COR-L47 (cell line): ENCODE data around the gene GYS1.

Experiments used
- DNase-seq: peaks from one replicate; lab custom pipeline; 2025; lab: John Stamatoyannopoulos, UW

Gene GYS1

DNA sequence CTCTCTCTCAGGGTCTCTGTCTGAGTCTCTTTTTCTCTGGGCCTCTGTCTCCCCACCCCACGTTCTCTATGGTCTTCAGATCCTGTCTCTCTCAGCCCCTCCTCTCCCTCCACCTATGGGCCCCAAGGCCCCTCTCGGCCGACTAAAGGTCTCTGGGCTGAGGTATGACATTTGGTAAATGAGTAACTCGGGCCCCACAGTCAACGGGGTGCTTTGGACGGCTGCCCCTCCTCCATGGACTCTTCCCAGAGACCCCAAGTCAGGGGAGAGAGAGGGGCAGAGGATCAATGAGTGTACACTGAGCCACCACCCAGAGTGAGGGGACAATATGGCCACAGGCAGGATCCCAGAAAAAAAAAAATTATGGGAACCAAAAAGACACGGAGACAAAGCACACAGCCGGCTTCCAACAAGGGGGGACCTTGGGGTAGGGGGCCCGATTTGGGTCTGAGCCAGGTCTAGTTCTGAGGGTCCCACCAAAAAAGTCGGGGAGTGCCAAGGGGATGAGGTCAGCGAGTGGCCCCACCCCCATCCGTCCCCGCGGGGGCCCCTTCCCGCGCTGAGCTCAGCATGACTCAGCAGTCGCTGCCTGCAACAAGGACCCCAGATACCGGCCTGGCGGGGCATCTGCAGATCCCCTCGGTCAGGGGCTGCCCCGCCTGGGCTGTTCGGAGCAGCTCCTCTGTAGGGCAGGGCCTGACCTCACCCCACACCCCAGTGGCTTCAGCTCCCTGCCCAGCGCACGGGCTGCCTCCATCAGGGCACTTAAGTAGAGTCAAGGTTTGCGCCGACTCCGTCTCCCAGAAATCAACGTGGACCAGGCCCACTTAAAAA, 29.5 kb downstream of the GYS1 start:
- no peak for DNase-seq

DNA sequence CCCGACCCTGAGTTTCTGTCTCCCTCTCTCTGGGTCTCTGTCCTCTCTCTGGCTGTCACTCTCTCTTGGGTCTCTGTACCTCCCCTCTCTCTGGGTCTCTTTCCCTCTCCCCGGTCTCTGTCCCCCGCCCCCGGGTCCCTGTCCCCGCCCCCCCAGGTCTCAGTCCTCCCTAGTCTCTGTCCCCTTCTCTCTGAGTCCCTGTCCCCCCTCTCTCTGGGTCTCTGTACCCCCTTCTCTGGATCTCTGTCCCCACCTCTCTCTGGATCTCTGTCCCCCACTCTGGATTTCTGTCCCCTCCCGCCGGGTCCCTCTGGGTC, 30.3 kb downstream of the GYS1 start:
- no peak for DNase-seq

GRCh38 chr19:48962029-48962848, 30.9 kb downstream of the GYS1 start:
- no peak for DNase-seq

GRCh38 chr19:48961673-48962028, 31.5 kb downstream of the GYS1 start:
- no peak for DNase-seq

GRCh38 chr19:48961051-48961649, 32.0 kb downstream of the GYS1 start:
- no peak for DNase-seq

DNA sequence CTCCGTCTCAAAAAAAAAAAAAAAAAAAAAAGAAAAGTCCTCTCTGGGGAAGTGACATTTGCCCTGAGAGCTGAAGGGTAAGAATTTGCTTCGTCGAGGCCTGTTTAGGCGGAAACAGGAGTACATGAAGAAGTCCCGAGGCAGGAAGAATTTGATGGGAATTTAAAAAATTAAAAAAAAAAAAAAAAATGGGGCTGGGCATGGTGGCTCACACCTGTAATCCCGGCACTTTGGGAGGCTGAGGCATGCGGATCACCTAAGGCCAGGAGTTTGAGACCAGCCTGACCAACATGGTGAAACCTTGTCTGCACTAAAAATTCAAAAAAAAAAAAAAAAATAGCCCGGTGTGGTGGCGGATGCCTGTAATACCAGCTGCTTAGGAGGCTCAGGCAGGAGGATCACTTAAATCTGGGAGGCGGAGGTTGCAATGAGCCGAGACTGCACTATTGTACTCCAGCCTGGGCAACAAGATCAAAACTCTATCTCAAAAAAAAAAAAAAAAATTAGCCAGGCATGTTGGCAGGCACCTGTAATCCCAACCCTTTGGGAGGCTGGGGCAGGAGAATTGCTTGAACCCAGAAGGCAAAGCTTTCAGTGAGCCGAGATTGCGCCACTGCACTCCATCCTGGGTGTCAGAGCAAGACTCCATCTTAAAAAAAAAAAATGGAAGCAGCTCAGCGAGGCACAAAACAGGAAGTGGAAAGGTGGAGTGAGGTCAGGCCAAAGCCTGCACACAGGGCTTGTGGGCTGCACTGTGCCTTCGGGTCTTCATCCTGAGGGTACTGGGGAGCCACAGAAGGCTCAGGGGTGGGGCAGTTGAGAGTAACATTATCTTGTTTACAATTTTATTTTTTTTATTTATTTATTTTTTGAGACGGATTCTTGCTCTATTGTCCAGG, 33.5 kb downstream of the GYS1 start:
- DNase-seq, result no peak

DNA sequence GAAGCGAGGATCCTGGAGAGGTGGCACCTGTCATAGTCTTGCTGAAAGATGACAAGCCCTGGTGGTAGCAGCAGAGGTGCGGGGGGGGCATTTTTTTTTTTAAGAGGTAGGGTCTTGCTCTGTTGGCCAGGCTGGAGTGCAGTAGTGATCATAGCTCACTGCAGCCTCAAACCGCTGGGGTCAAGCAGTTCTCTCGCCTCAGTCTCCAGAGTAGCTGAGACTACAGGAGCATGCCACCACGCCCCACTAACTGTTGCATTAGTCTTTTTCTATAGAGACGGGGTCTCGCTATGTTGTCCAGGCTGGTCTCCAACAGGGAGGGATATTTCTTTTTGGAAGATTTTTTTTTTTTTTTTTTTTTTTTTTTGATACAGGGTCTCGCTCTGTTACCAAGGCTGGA, 35.1 kb downstream of the GYS1 start:
- no peak for DNase-seq

DNA sequence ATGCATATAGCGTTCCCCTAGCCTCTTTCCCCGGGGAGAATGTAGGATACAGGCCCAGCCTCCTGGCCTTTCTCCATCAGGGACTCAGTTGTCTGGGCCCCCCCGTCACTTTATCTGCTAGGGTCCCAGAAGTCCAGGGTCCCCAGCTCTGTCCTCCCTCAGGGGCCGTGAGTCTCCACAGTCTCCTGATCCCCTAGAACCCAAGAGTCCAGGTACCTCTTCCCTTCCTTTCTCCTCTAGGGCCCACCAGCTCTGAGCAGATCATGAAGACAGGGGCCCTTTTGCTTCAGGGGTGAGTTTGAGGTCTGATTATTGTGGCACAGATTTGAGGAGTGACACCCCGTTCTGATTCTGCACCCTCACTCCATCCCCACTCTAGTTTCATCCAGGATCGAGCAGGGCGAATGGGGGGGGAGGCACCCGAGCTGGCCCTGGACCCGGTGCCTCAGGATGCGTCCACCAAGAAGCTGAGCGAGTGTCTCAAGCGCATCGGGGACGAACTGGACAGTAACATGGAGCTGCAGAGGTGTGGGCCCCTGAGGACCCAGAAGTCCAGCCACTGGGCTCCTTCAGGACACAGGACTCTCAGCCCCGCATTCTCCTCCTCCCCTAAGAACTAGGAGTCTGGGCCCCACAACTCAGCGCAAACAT, 37.7 kb downstream of the GYS1 start:
- DNase-seq, result no peak

DNA sequence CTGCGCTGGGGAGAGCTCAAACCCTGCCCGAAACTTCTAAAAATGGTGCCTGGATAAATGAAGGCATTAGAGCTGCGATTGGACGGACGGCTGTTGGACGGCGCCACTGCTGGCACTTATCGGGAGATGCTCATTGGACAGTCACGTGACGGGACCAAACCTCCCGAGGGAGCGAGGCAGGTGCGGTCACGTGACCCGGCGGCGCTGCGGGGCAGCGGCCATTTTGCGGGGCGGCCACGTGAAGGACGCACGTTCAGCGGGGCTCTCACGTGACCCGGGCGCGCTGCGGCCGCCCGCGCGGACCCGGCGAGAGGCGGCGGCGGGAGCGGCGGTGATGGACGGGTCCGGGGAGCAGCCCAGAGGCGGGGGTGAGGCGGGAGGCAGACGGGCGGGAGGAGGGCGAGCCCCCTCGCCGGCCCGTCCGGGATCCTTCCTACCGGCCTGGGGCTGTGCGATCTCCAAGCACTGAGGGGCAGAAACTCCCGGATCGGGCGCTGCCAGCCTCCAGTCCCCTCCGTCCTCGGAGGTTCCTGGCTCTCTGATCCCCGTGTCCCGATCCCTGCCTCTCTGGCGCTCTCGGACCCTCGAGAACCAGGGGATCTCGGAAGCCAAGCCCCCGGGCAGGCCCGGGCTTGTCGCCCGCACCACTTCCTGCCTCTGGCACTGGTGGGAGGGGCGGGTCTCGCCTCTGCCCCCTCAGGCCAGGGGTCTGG, 38.4 kb downstream of the GYS1 start, which contains the start of gene BAX:
TSS of gene BAX (plus strand) at position 281 of the 713 bp plus-strand sequence. CDS start at position 335, 54 bp downstream.
- DNase-seq, result peak; percentile 98

DNA sequence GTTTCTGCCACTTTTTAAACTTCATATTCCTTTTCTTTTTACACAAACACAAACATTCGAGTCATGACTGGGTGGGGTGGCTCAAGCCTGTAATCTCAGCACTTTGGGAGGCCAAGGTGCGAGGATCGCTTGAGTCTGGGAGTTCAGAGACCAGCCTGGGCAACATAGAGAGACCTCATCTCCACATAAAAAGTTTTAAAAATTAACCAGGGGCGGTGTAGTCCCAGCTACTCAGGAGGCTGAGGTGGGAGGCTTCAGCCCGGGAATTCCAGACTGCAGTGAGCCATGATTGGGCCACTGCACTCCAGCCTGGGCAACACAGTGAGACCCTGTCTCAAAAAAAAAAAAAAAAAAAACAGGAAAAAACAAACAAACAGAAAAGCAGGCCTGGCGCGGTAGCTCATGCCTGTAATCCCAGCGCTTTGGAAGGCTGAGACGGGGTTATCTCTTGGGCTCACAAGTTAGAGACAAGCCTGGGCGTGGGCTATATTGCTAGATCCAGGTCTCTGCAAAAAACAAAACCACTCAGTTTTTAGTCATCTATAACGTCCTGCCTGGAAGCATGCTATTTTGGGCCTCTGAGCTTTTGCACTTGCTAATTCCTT, 39.0 kb downstream of the GYS1 start:
- DNase-seq, result no peak

GRCh38 chr19:48953141-48953540, 40.0 kb downstream of the GYS1 start:
- DNase-seq, result no peak

DNA sequence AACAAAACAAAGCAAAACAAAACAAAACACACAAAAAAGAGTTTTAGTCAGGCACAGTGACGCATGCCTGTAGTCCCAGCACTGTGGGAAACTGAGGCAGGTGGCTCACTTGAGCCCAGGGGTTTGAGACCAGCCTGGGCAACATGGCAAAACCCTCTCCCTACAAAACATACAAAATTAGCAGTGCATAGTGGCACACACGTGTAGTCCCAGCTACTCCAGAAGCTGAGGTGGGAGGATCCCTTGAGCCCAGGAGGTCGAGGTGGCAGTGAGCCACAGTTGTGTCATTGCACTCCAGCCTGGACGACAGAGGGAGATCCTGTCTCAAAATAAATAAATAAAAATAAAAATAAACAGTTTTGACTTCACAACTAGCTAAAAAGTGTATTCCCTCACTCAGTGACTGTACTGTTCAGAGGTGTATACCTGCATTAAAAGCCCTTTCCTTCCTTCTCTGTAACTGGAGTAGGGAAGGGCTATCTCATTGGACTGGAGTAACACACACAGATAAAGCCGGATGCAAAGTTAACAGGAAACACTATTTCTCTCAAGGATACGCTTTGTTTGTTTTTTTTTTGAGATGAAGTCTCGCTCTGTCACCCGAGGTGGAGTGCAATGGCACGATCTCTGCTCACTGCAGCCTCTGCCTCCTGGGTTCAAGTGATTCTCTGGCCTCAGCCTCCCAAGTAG, 42.1 kb downstream of the GYS1 start:
- no peak for DNase-seq

DNA sequence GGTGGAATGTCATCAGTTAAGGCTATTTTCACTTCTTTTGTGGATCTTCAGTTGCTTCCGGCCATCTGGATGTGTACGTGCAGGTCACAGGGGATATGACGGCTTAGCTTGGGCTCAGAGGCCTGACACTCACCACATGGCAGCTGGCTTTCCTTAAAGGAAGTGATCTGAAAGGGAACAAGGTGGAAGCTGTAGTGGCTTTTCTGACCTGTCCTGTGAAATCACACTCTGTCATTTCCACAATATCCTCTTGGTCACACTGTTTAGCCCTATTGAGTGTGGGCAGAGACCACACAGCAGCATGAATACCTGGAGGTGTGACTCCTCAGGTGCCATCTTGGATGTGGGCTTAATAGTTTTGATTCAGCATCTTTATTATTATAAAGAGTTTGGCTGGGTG, 43.0 kb downstream of the GYS1 start:
- DNase-seq, result no peak

DNA sequence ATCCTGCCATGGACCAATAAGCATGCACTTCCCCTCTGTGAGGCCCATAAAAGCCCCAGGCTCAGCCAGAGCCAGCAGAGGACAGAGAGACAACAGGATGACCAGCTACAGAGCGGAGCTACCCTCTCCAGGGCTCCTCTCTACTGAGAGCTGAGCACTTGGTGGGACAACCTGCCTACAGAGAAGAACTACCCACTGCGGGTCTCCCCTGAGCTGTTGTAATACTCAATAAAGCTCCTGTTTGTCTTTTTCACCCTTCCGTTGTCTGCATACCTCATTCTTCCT, 45.9 kb downstream of the GYS1 start:
- no peak for DNase-seq

DNA sequence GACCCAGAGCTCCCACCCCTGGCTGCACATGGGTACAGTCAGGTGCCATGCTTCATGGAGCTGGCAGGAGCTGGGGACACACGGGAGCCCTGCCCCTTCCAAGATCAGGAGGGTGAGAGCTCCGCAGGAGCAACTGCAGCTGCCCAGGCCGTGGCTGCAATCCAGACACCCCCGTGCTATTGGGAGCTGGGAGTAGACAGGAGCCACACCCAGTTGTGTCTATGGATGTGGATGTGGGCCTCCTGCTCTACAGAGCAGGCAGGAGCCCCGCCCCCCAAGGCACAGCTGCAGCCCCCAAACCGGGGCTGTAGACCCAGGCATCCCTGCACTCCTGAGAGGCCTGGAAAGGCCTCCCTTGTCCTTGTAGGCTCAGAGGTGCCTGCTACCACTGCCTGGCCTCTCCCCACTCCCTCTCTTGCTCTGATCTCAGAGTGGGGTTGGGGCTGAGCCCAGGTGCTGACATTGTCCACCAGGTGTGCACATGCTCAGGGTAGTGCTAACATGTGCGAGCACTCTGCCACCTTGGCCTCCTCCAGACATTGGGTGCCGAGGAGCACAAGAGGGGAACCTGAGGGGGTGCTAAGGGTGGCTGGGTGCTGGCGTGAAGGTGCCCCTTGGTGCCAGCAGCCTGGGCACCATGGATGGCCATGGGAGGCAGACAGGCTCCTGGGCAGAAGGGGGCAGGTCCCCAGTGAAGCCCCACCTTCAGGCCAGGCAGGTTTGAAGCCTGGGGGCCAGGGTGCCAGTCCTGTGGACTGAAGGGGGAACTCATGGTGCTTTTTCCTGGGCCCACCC, 46.4 kb downstream of the GYS1 start:
- DNase-seq, result no peak

DNA sequence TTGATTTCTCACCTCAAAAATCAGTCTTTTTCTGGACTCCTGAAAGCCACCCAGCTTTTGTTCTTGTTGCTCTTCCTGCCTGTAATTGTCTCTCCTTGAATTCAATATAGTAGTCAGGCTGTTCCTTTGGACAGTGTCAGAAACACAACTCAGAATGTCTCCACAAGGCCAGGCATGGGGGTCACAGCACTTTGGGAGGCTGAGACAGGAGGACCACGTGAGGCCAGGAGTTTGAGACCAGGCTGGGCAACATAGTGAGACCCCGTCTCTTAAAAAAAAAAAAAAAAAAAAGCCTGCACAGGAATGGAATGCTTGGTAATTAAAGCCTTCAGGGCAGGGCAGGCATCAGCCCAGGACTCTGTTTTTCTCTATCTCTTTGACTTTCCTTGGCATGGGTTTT, 47.3 kb downstream of the GYS1 start:
- no peak for DNase-seq

DNA sequence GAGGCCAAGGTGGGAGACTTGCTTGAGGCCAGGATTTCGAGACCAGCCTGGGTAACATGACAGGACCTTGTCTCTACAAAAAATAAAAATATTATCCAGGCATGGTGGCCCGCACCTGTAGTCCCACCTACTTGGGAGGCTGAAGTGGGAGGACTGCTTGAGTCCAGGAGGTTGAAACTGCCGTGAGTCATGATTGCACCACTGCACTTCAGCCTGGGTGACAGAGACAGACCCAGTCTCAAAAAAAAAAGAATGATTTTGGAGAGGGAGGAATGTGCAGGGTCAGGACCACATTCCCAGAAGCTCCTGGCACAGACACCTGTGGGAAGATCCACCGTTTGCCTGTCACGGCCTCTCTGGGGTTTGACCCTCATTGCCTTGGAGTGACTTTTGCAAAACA, 47.7 kb downstream of the GYS1 start:
- DNase-seq, result no peak

DNA sequence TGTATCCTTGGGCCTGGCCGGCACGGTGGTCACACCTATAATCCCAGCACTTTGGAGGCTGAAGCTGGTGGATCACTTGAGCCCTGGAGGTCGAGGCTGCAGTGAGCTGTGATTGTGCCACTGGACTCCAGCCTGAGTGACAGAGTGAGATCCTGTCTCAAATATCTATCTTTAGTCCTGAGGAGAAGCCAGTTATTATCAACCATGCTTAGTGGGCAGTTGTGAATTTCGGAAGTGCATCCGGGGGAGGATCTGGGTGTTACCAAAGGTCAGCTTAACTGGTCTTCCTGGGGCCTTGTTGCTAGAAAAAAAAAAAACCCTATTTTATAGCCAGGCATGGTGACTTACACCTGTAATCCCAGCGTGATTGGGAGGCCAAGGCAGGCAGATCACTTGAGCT, 50.0 kb downstream of the GYS1 start:
- no peak for DNase-seq

- no peak for DNase-seq
Observed at GRCh38 chr19:48940902-48941301, 52.2 kb downstream of the GYS1 start.
